GM18511 (cell line): ENCODE measurements around the gene PRKCZ.

ENCODE experiments used
- ATAC-seq: cut with Tn5 transposase; IDR thresholded peaks from one replicate; pipeline ENCODE4 v1.9.1; 2021; ENCODE audit warnings: mild to moderate bottlenecking, moderate library complexity; ENCODE audit not compliant: unreplicated experiment

PRKCZ gene

GRCh38 chr1:2098839-2099785 lies 48.9 kb downstream of the PRKCZ start:
- no peak for ATAC-seq

GRCh38 chr1:2099886-2100779 lies 49.9 kb downstream of the PRKCZ start:
- no peak for ATAC-seq

- no peak for ATAC-seq
Observed at GRCh38 chr1:2100780-2101108, 50.5 kb downstream of the PRKCZ start.

- no peak for ATAC-seq
Observed at GRCh38 chr1:2101531-2101930, 51.3 kb downstream of the PRKCZ start.

- ATAC-seq, result no peak
Observed at GRCh38 chr1:2101946-2102345, 51.7 kb downstream of the PRKCZ start.

GRCh38 chr1:2102753-2103152 lies 52.5 kb downstream of the PRKCZ start:
- ATAC-seq, result no peak

GRCh38 chr1:2103266-2103900 lies 53.2 kb downstream of the PRKCZ start:
- no peak for ATAC-seq

- no peak for ATAC-seq
Observed at GRCh38 chr1:2103901-2104590, 53.8 kb downstream of the PRKCZ start.

- ATAC-seq, result no peak
Observed at GRCh38 chr1:2104621-2105427, 54.6 kb downstream of the PRKCZ start.

GRCh38 chr1:2105781-2106524 lies 55.7 kb downstream of the PRKCZ start:
- ATAC-seq, result no peak

GRCh38 chr1:2106659-2107405 lies 56.6 kb downstream of the PRKCZ start:
- ATAC-seq, result no peak

GRCh38 chr1:2107586-2108212 lies 57.5 kb downstream of the PRKCZ start:
- no peak for ATAC-seq

- no peak for ATAC-seq
Observed at GRCh38 chr1:2108213-2108876, 58.1 kb downstream of the PRKCZ start.

GRCh38 chr1:2108877-2109580 lies 58.8 kb downstream of the PRKCZ start:
- no peak for ATAC-seq

- no peak for ATAC-seq
Observed at GRCh38 chr1:2109581-2110021, 59.4 kb downstream of the PRKCZ start.

- no peak for ATAC-seq
Observed at GRCh38 chr1:2110191-2110737, 60.1 kb downstream of the PRKCZ start.
